Mesendoderm (in vitro differentiated cells): ENCODE results near the gene IFNAR1.

Source experiments
- DNase-seq: peaks from one replicate; pipeline ENCODE4 v3.0.0; 2013
- H2AK5ac ChIP-seq: 2 replicates; pipeline ENCODE4 v1.6.1; 2013; ENCODE audit warnings: low read length, inconsistent platforms
- H2BK120ac ChIP-seq: 2 replicates; pipeline ENCODE4 v1.6.1; 2013; ENCODE audit warnings: low read depth, mild to moderate bottlenecking, low read length, moderate library complexity, mixed read lengths
- H2BK15ac ChIP-seq: replicated peaks from 2 replicates; pipeline ENCODE4 v1.6.1; 2013; ENCODE audit warnings: low read depth, mild to moderate bottlenecking, moderate library complexity
- H2BK5ac ChIP-seq: 2 replicates; pipeline ENCODE4 v1.6.1; 2013; ENCODE audit warnings: low read length, inconsistent platforms
- H3K18ac ChIP-seq: 2 replicates; pipeline ENCODE4 v1.6.1; 2013; ENCODE audit warnings: mild to moderate bottlenecking, low read length, mixed read lengths
- H3K23ac ChIP-seq: one replicate; pipeline ENCODE4 v1.6.1; 2013; ENCODE audit warnings: low read length
- H3K27ac ChIP-seq: 2 replicates; pipeline ENCODE4 v1.5.1; 2013; ENCODE audit warnings: low read depth, mild to moderate bottlenecking, inconsistent platforms, low read length, moderate library complexity
- H3K27me3 ChIP-seq: 2 replicates; pipeline ENCODE4 v1.6.1; 2013; ENCODE audit warnings: low read length, control low read depth, mild to moderate bottlenecking, inconsistent platforms; ENCODE audit not compliant: insufficient read depth, poor library complexity
- H3K36me3 ChIP-seq: 2 replicates; pipeline ENCODE4 v1.6.1; 2013; ENCODE audit warnings: low read length, inconsistent platforms; ENCODE audit not compliant: control insufficient read depth, insufficient read depth
- H3K4ac ChIP-seq: one replicate; pipeline ENCODE4 v1.6.1; 2013; ENCODE audit warnings: low read depth, mild to moderate bottlenecking, low read length, moderate library complexity
- H3K4me1 ChIP-seq: 2 replicates; pipeline ENCODE4 v1.6.1; 2013; ENCODE audit warnings: low read depth, low read length, inconsistent platforms; ENCODE audit not compliant: control insufficient read depth
- H3K4me2 ChIP-seq: 2 replicates; pipeline ENCODE4 v1.6.1; 2013; ENCODE audit warnings: low read length
- H3K4me3 ChIP-seq: 2 replicates; pipeline ENCODE4 v1.5.1; 2013; ENCODE audit warnings: mild to moderate bottlenecking, low read length
- H3K56ac ChIP-seq: one replicate; pipeline ENCODE4 v1.6.1; 2013; ENCODE audit warnings: low read length
- H3K79me1 ChIP-seq: 2 replicates; pipeline ENCODE4 v1.6.1; 2013; ENCODE audit warnings: low read length, inconsistent platforms
- H3K79me2 ChIP-seq: 2 replicates; pipeline ENCODE4 v1.6.1; 2013; ENCODE audit warnings: mild to moderate bottlenecking, low read length; ENCODE audit not compliant: control insufficient read depth, insufficient read depth
- H3K9ac ChIP-seq: 2 replicates; pipeline ENCODE4 v1.6.1; 2013; ENCODE audit warnings: low read length, inconsistent platforms
- H4K5ac ChIP-seq: one replicate; pipeline ENCODE4 v1.6.1; 2013; ENCODE audit warnings: low read length
- H4K8ac ChIP-seq: one replicate; pipeline ENCODE4 v1.6.1; 2013; ENCODE audit warnings: low read depth, mild to moderate bottlenecking, control low read depth, low read length, moderate library complexity
- WGBS: extraction: QIAGEN DNeasy Blood & Tissue Kit; methylation state at CpG from one replicate; pipeline ENCODE4 v1.1.7; 2013; ENCODE audit warnings: low lambda C conversion rate, missing lambda C conversion rate; ENCODE audit not compliant: insufficient coverage; ENCODE audit errors: extremely low coverage; 5-methylcytosine and 5-hydroxymethylcytosine counted together

Gene IFNAR1

DNA sequence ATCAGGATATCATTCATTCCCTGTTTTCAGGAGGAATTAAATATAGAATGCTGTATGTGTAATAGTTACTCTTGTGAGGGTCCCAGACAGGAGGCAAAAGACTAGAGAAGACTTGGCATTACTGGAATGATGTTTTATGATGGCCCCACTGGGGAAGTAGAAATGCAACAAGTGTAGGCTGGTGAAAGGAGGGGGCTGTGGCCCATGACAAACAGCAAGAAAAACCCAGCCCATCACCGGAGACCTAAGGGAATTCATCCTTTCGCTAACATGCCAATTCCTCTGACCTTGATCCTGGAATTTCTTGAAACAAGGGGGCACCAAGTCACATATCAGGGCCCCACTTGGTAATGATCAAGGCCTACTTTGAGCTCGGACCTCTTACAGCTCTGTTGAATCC is 72.9 kb downstream of the IFNAR1 start:
- no peaks in the 10 kb centered on the region for H3K4me1 ChIP-seq
- H3K9ac ChIP-seq, result no peak overlapping the region
- H3K79me2 ChIP-seq, result no peaks in the 10 kb centered on the region
- no peak overlapping the region for H3K27ac ChIP-seq
- no peak overlapping the region for H2BK120ac ChIP-seq
- no peak overlapping the region for H2AK5ac ChIP-seq
- H4K8ac ChIP-seq, result no peak overlapping the region
- no peak overlapping the region for H3K56ac ChIP-seq
- WGBS, result no CpG with 5 or more reads among the region's 3 CpGs
- no peak overlapping the region for H3K4me3 ChIP-seq
- no peak overlapping the region for H3K23ac ChIP-seq
- no peak for DNase-seq
- no peak overlapping the region for H3K4me2 ChIP-seq
- no peak overlapping the region for H3K18ac ChIP-seq
- H3K4ac ChIP-seq, result no peak overlapping the region
- H3K36me3 ChIP-seq, result no peaks in the 10 kb centered on the region
- H3K27me3 ChIP-seq, result no peaks in the 10 kb centered on the region
- H2BK5ac ChIP-seq, result no peak overlapping the region
- H2BK15ac ChIP-seq, result no peak overlapping the region
- no peaks in the 10 kb centered on the region for H3K79me1 ChIP-seq
- no peak overlapping the region for H4K5ac ChIP-seq

DNA sequence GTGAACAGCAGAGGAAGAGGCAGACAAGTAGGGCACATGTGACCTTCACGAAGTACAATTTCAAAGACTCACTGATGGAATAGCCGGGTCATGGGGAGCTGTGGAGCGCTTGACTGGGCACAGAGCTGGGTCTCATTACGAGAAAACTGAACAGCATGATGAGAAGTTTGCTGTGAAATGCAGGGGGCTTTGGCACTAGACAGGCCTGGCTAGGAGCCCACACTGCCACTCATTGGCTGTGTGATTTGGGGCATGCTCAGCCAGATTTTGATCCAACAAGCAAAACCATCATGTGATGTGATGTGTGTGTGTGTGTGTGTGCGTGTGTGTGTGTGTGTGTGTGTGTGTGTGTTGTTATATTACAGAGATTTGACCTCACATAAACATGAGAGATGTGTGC is 73.6 kb downstream of the IFNAR1 start:
- no peak overlapping the region for H2BK120ac ChIP-seq
- H2AK5ac ChIP-seq, result no peak overlapping the region
- no peak overlapping the region for H3K18ac ChIP-seq
- no peak overlapping the region for H3K4ac ChIP-seq
- no peak overlapping the region for H2BK5ac ChIP-seq
- H3K79me2 ChIP-seq, result no peaks in the 10 kb centered on the region
- no peak overlapping the region for H3K23ac ChIP-seq
- H3K27ac ChIP-seq, result no peak overlapping the region
- no peak overlapping the region for H3K9ac ChIP-seq
- H3K79me1 ChIP-seq, result no peaks in the 10 kb centered on the region
- no peak for DNase-seq
- WGBS, result no CpG with 5 or more reads among the region's 5 CpGs
- no peak overlapping the region for H3K4me3 ChIP-seq
- no peaks in the 10 kb centered on the region for H3K4me1 ChIP-seq
- H3K4me2 ChIP-seq, result no peak overlapping the region
- H2BK15ac ChIP-seq, result no peak overlapping the region
- no peaks in the 10 kb centered on the region for H3K36me3 ChIP-seq
- no peak overlapping the region for H4K8ac ChIP-seq
- no peaks in the 10 kb centered on the region for H3K27me3 ChIP-seq
- H3K56ac ChIP-seq, result no peak overlapping the region
- H4K5ac ChIP-seq, result no peak overlapping the region

DNA sequence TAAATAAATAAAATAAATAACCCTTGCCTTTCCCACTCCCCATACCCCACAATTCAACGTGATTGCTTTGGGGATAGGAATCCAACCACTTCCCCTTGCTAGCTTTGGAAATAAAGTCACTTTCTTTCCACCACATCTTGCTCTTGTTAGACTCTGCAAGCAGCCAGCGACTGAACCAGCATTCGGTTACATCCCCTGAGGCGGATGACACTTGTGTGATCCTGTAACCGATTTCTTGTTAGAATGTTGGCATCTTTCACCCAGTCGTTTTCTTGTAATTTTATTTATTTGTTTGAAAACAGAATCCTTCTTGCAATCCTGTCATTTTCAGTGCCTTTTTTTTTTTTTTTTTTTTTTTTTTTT is 76.8 kb downstream of the IFNAR1 start:
- Histone ChIP-seq H3K4me3 (no peak overlapping the region), H2BK15ac (no peak overlapping the region), H3K36me3 (no peaks in the 10 kb centered on the region), H4K8ac (no peak overlapping the region), H3K4ac (no peak overlapping the region), H4K5ac (no peak overlapping the region), H3K56ac (no peak overlapping the region), H3K27ac (no peak overlapping the region), H3K4me1 (peaks cover 2% of the 10 kb centered on the region), H3K9ac (no peak overlapping the region), H3K79me2 (peaks cover 19% of the 10 kb centered on the region), H3K4me2 (no peak overlapping the region), H3K23ac (no peak overlapping the region), H3K18ac (no peak overlapping the region), H2BK5ac (no peak overlapping the region), H2BK120ac (no peak overlapping the region), H3K79me1 (peaks cover 8% of the 10 kb centered on the region), H3K27me3 (no peaks in the 10 kb centered on the region), H2AK5ac (no peak overlapping the region)
- DNase-seq, result no peak
- WGBS, result no CpG with 5 or more reads among the region's 6 CpGs

DNA sequence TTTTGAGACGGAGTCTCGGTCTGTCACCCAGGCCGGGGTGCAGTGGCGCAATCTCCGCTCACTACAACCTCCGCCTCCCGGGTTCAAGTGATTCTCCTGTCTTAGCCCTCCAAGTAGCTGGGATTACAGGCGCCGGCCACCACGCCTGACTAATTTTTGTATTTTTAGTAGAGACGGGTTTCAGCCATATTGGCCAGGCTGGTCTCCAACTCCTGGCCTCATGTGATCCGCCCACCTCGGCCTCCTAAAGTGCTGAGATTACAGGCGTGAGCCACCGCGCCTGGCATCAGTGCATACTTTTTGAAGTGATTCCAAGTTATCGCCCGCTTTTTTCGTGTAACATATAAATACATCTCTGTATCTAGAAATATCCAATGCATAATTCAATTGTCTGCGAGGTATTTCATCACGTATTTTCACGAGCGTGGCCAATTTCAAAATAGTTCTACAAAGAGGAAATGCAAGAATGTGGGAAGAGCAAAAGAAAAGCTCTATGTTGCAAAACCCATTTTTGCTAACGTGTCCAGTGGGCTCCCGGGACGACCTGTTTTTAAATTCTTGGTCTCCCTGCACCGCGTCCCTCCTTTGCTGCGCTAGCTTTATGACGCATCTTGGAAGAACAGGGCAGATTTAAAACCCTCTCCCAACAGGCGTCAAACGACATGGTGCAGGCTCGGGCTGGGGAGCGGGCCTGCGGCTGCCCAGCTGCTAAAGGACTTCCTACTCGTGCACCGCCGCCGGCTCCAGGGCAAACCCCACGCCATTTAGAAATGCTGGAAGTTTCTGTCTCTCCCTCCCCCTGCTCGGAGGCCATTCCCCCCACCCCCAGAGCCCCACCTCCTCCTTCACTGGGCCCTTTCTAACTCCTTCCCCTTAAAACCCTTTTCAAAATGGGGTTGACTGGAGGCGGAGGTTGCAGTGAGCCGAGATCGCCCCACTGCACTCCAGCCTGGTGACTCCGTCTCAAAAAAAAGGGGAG is 77.5 kb downstream of the IFNAR1 start:
- Histone ChIP-seq H3K4me1 (peaks cover 2% of the 10 kb centered on the region), H3K23ac (no peak overlapping the region), H3K79me2 (peaks cover 25% of the 10 kb centered on the region), H3K9ac (peak overlapping the region; percentile 43), H3K4me2 (peak overlapping the region; percentile 25), H3K4ac (peak overlapping the region; percentile 99), H2AK5ac (no peak overlapping the region), H2BK5ac (no peak overlapping the region), H3K36me3 (no peaks in the 10 kb centered on the region), H4K5ac (no peak overlapping the region), H4K8ac (peak overlapping the region; percentile 99), H3K18ac (peak overlapping the region; percentile 94), H3K4me3 (no peak overlapping the region), H3K27ac (peak overlapping the region; percentile 51), H2BK15ac (no peak overlapping the region), H3K79me1 (peaks cover 12% of the 10 kb centered on the region), H3K27me3 (no peaks in the 10 kb centered on the region), H2BK120ac (peak overlapping the region; percentile 61), H3K56ac (peak overlapping the region; percentile 82)
- peak; percentile 82 for DNase-seq
- WGBS, result no CpG with 5 or more reads among the region's 45 CpGs

DNA sequence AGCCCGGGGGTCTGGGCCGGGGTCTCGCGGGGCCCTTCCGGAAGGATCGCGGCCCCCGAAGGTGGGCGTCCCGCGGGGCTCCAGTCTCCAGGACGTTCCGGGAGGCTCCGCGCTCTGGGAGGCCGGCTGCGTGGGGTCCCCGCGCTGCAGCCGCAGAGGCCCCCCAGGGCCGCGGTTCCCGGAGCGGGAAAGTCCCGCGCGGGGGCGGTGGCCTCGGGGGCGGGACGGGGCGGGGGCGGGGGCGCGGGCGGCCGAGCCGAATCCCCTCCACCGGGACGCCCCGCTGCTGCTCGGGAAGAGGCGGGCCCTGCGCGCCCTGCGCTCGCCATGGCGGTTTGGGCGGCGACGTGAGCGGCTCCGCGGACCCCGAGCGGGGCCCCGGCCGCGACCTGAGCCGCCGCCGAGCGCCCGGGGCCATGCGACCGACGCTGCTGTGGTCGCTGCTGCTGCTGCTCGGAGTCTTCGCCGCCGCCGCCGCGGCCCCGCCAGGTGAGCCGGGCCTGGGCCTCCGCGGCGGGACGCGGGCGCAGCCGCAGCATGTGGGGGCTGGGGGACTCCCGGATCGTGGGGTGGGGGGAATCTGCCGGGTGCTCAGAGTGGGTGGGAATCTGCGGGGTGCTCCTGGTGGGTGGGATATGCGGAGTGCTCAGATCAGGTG is 78.5 kb downstream of the IFNAR1 start, which contains the start of gene IFNGR2:
Gene IFNGR2 (plus strand): TSS at position 286 of the 658 bp plus-strand sequence. CDS start 131 bp downstream, at position 417.
- H2BK5ac ChIP-seq, result no peak within 1 kb of the TSS
- no peak within 1 kb of the TSS for H4K5ac ChIP-seq
- peak within 1 kb of the TSS; percentile 99 for H3K4ac ChIP-seq
- peak within 1 kb of the TSS; percentile 59 for H3K27ac ChIP-seq
- peak within 1 kb of the TSS; percentile 94 for H3K18ac ChIP-seq
- H3K9ac ChIP-seq, result peak within 1 kb of the TSS; percentile 90
- peak within 1 kb of the TSS; percentile 91 for H3K56ac ChIP-seq
- peaks cover 25% of the 10 kb centered on the region for H3K79me2 ChIP-seq
- H4K8ac ChIP-seq, result peak within 1 kb of the TSS; percentile 99
- DNase-seq, result no peak
- no peaks in the 10 kb centered on the region for H3K27me3 ChIP-seq
- H2AK5ac ChIP-seq, result no peak within 1 kb of the TSS
- H3K79me1 ChIP-seq, result peaks cover 12% of the 10 kb centered on the region
- H3K36me3 ChIP-seq, result no peaks in the 10 kb centered on the region
- H2BK15ac ChIP-seq, result peak within 1 kb of the TSS; percentile 86
- no peak within 1 kb of the TSS for H3K23ac ChIP-seq
- WGBS, result no CpG with 5 or more reads among the region's 89 CpGs
- H3K4me3 ChIP-seq, result peak within 1 kb of the TSS; percentile 74
- H3K4me1 ChIP-seq, result peaks cover 2% of the 10 kb centered on the region
- peak within 1 kb of the TSS; percentile 98 for H3K4me2 ChIP-seq
- H2BK120ac ChIP-seq, result peak within 1 kb of the TSS; percentile 78
